Vagina (tissue), 2 donors: Measurements from ENCODE around the gene PCAT6. TPM values are rescaled to one million over a fixed set of nuclear protein-coding genes. Genes with fewer than 3 reads are reported as not detected.
A peak's percentile ranks its signal among the peaks of the same experiment; 100 is the strongest.

Experiments used
- DNase-seq, 2 donors: peaks; one replicate each; pipeline ENCODE4 v3.0.0-alpha.2; 2017; ENCODE audit errors: extremely low spot score in 2 of 2
- H3K27ac ChIP-seq: fragments of 200-600 bp; sonication (generic); one replicate; pipeline ENCODE4 v1.5.1; 2019
- H3K27me3 ChIP-seq: fragments of 200-600 bp; sonication (generic); one replicate; pipeline ENCODE4 v1.5.1; 2019
- H3K36me3 ChIP-seq, 2 donors: fragments of 200-600 bp; sonication (generic); one replicate each; pipeline ENCODE4 v1.5.1; 2017 to 2019
- H3K4me1 ChIP-seq: fragments of 200-600 bp; sonication (generic); one replicate; pipeline ENCODE4 v1.5.1; 2019
- H3K4me3 ChIP-seq, 2 donors: fragments of 200-600 bp; sonication (generic); 1 replicate in 1 of 2; 2 replicates in 1 of 2; pipeline ENCODE4 v1.5.1; 2016 to 2019
- H3K9me3 ChIP-seq: fragments of 200-600 bp; sonication (generic); one replicate; pipeline ENCODE4 v1.5.1; 2019
- CTCF ChIP-seq, 3 experiments: fragments of 450-650 bp in 2 of 3; fragments of 200-600 bp in 1 of 3; sonication (generic) in 1 of 3; IDR thresholded peaks; one replicate each; pipeline ENCODE4 v1.5.1; 2017 to 2019; ENCODE audit warnings: antibody characterized with exemption in 3 of 3, mild to moderate bottlenecking in 2 of 3, moderate library complexity in 2 of 3
- POLR2A ChIP-seq, 2 donors: fragments of 450-650 bp; IDR thresholded peaks; one replicate each; pipeline ENCODE4 v1.6.1; 2017; ENCODE audit warnings: antibody characterized with exemption in 2 of 2, mild to moderate bottlenecking in 2 of 2, moderate library complexity in 2 of 2
- POLR2AphosphoS5 ChIP-seq, 2 donors: sonication (generic); formaldehyde crosslinking; IDR thresholded peaks; one replicate each; pipeline ENCODE4 v1.9.0; 2017; ENCODE audit warnings: antibody characterized with exemption in 2 of 2, mild to moderate bottlenecking in 2 of 2, low read depth in 1 of 2; ENCODE audit not compliant: insufficient read depth in 1 of 2
- intact Hi-C: fragments of 100-400 bp; cut with DNase I; formaldehyde crosslinking; loops from one replicate; pipeline ENCODE4 v1.15.1; 2023
- total RNA-seq: library from RNA; depleted of rRNA; stranded (reverse); fragments of >200 nt; gene quantifications from one replicate; pipeline ENCODE4 v1.2.3, GENCODE V29; 2016

Gene PCAT6
- total RNA-seq, 1 donor from 2014 or later = not detected

GRCh38 chr1:202852163-202852904 lies 41.6 kb downstream of the PCAT6 start:
- no peak overlapping the region for H3K4me3 ChIP-seq
- H3K9me3 ChIP-seq = no peaks in the 10 kb centered on the region
- DNase-seq = no peak
- no peak overlapping the region for H3K27ac ChIP-seq
- H3K27me3 ChIP-seq = no peaks in the 10 kb centered on the region
- no peaks in the 10 kb centered on the region for H3K36me3 ChIP-seq
- TF ChIP-seq CTCF (IDR thresholded peaks at IDR 0.05) = no peak
- TF ChIP-seq POLR2A (IDR thresholded peaks at IDR 0.05) = no peak
- no peak for TF ChIP-seq POLR2AphosphoS5 (IDR thresholded peaks at IDR 0.05; ENCODE audit: insufficient read depth in 1 of 2, low read depth in 1 of 2)
- intact Hi-C loops = no loop called here
- H3K4me1 ChIP-seq = no peaks in the 10 kb centered on the region

DNA sequence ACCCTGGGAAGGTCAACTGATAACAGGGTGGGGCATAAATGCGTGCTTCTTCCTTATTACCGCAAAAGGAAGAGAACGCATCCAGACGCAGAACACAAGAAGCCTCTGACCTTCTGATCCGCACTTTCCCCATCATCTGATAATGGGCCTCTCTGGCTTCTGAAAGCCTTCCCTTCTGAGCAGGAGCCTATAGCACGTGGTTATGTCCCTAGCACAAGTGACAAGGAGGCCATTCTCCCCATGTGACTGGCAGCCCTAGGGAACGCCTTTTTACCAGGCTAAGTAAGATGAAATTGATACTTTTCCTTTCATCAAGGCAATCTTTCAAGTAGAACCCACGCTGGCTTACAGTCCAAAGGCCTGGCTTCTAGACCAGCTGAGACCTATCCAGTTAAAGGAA lies 44.0 kb downstream of the PCAT6 start:
- intact Hi-C loops = no loop called here
- H3K4me3 ChIP-seq = no peak overlapping the region
- TF ChIP-seq CTCF (IDR thresholded peaks at IDR 0.05) = no peak
- no peak for TF ChIP-seq POLR2A (IDR thresholded peaks at IDR 0.05)
- TF ChIP-seq POLR2AphosphoS5 (IDR thresholded peaks at IDR 0.05; ENCODE audit: insufficient read depth in 1 of 2, low read depth in 1 of 2) = no peak

DNA sequence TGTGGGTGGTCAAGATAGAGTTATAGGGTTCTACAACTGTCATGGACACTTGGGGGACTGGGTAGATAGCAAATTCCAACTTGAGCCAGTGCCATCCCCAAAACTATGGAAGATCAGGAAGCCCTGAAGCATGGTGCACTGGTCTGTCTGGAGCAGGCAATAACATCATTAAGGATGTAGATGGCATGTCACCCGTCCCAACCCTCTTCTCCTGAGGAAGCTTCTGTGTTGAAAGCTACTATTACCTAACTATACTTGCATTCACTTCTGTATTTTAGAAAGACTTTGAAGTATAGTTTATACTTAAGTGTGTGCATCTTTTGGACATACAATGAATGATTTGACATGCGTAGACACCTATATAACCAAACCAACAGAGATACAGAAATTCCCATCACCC lies 45.3 kb downstream of the PCAT6 start:
- no peak for TF ChIP-seq POLR2AphosphoS5 (IDR thresholded peaks at IDR 0.05; ENCODE audit: insufficient read depth in 1 of 2, low read depth in 1 of 2)
- TF ChIP-seq CTCF (IDR thresholded peaks at IDR 0.05) = no peak
- no peak for DNase-seq
- H3K9me3 ChIP-seq = no peaks in the 10 kb centered on the region
- no peak overlapping the region for H3K27ac ChIP-seq
- no peaks in the 10 kb centered on the region for H3K27me3 ChIP-seq
- H3K4me1 ChIP-seq = peaks cover 9% of the 10 kb centered on the region
- no peaks in the 10 kb centered on the region for H3K36me3 ChIP-seq
- intact Hi-C loops = no loop called here
- H3K4me3 ChIP-seq = no peak overlapping the region

More for the DNA sequence above, 44.0 kb downstream of the PCAT6 start:
- Histone ChIP-seq H3K4me1 (no peaks in the 10 kb centered on the region), H3K27me3 (no peaks in the 10 kb centered on the region), H3K27ac (no peak overlapping the region), H3K36me3 (no peaks in the 10 kb centered on the region), H3K9me3 (no peaks in the 10 kb centered on the region)
- DNase-seq = no peak

DNA sequence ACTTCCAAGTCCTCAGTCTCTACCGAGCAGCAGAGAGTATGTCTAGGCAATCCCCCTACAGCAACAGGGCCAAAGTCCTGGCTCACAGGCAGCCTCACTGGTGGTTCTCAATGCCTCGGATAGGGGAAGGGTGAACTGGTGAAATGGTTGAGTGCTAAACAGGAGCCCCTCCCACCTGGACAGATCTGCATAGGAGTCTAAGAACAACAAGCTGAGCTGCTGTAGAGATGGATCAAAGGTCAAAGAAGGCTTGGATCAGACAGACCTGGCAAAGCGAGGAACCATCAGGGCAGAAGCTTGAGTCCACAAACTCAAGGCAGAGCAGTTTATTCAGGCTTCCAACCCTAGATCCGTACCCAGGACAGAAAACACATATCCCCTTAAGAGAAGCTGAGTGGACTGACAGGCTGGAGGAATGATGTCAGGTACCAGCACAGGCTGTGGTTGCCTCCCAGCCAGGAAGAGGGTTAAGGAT lies 46.4 kb downstream of the PCAT6 start:
- TF ChIP-seq POLR2AphosphoS5 (IDR thresholded peaks at IDR 0.05; ENCODE audit: insufficient read depth in 1 of 2, low read depth in 1 of 2) (no peak), CTCF (IDR thresholded peaks at IDR 0.05) (no peak), POLR2A (IDR thresholded peaks at IDR 0.05) (no peak)
- Histone ChIP-seq H3K9me3 (no peaks in the 10 kb centered on the region), H3K4me3 (no peak overlapping the region), H3K27ac (no peak overlapping the region), H3K4me1 (peaks cover 14% of the 10 kb centered on the region), H3K27me3 (no peaks in the 10 kb centered on the region), H3K36me3 (no peaks in the 10 kb centered on the region)
- DNase-seq = no peak
- intact Hi-C loops = no loop called here

- TF ChIP-seq POLR2A (IDR thresholded peaks at IDR 0.05) (no peak), POLR2AphosphoS5 (IDR thresholded peaks at IDR 0.05; ENCODE audit: insufficient read depth in 1 of 2, low read depth in 1 of 2) (no peak), CTCF (IDR thresholded peaks at IDR 0.05) (no peak)
- H3K4me1 ChIP-seq = peaks cover 15% of the 10 kb centered on the region
- H3K36me3 ChIP-seq = no peaks in the 10 kb centered on the region
- intact Hi-C loops = no loop called here
- no peaks in the 10 kb centered on the region for H3K9me3 ChIP-seq
- H3K27ac ChIP-seq = peak overlapping the region; percentile 30
- peak in 1 of 2 donors; percentile 91 for DNase-seq
- H3K27me3 ChIP-seq = no peaks in the 10 kb centered on the region
- no peak overlapping the region for H3K4me3 ChIP-seq
Observed at GRCh38 chr1:202858331-202858730, 47.6 kb downstream of the PCAT6 start.
